Measurements from ENCODE around the gene FAM149A. TPM values are rescaled to one million over a fixed set of nuclear protein-coding genes. Genes with fewer than 3 reads are reported as not detected.

FAM149A gene
- 5.3 and 7.0 TPM in 2 replicates for total RNA-seq

DNA sequence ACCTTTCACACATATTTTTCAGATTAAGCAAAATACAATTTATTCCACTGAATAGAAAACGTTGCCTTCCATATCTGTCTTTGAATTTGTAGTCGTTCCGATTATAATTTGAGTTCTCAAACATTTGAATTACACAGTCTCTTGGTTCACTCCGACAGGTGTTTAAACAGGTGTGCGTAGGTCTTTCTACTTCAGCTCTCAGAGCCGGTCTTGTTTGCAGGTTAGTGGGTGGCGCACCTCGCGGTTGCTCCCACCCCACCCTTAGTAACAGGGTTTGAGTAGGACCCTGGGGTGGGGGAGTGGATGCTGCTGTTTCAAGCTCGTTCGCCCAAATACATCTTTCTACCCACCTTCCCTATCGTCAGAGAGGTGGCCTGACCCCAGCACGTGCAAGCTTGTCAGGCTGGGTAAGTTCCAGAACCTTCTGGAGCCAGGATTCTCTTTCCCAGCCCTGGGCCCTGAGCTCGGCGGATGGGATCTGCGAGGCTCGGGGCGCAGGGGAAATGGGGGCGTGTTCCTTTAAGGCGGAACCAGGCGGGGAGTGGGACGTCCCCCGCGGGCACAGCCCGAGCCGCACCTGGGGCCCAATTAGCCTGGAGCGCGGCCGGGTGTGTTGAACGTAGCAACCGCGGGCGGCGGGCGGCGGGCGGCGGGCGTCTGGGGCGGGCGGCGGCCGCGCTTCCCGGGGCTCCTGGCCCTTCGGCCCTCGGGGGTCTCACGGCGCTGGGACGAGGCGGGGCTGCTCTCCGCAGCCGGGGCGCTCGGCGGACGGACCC is at the start of gene FAM149A:
TSS of gene FAM149A (plus strand) at position 591 of the 776 bp plus-strand sequence.

GRCh38 chr4:186068581-186069348 is 35.7 kb upstream of the FAM149A start, which contains the start of gene TLR3:
TLR3 (plus strand) TSS chr4:186069156; CDS start chr4:186076620, 7,464 bp downstream.

GRCh38 chr4:186191200-186192065 is 86.9 kb downstream of the FAM149A start, which contains the start of gene CYP4V2:
CYP4V2 (plus strand) TSS chr4:186191567; CDS start chr4:186191824, 257 bp downstream.

Other genes starting within 250 kb of the FAM149A start
- 2.0 and 2.7 TPM in 2 replicates for gene TLR3, start 35.5 kb upstream of the FAM149A start, total RNA-seq
- gene CYP4V2, start 86.9 kb downstream of the FAM149A start, total RNA-seq = 14.5 and 19.9 TPM in 2 replicates
- 0.18 TPM in 1 of 2 replicates, not detected in the other for gene KLKB1, start 122.8 kb downstream of the FAM149A start, total RNA-seq
- gene F11, start 161.5 kb downstream of the FAM149A start, total RNA-seq = not detected in 2 replicates

All from smooth muscle cell of bladder (primary cell).